NCI-H146 (cell line): ENCODE data around the gene SNX20.

Experiments used
- DNase-seq: peaks from one replicate; lab custom pipeline; 2025; lab: John Stamatoyannopoulos, UW

The SNX20 gene

DNA sequence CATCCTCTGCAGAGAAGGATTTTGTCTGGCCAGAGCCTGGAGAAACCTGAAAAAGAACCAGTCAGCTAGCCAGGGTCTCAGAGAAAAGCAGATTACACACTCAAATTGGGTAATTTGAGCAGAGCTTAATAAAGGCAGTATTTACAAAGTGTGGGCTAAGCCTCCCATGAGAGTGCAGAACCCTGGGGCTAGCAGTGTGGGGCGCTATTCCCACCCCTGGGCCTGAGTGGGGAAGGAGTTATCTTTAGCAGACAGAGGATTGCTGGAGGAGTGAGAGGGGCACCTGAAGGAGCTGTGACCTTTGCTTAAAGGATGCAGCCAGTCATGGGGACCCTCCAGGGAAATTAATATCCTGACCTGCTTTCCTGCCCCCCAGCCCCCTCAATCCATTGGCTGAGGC, 46.2 kb downstream of the SNX20 start:
- DNase-seq, result no peak

DNA sequence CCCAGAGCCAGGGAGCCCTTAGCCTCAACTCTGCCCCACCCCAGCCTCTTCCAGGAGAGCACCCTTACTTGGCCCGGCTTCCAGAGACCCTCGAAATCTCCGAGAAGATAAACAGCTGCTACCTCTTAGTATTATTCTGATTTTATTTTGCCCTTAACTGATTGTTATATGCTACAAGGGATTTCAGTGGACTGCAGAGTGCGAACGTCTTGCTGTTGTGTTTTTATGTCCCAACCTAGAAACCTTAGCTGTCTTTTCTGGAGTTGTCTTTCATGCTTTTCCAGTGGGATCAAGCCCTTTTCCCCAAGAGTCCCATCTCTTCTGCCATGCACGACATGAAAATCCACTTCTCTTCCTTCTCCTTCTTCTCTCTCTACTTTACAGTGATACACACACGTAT, 47.0 kb downstream of the SNX20 start:
- DNase-seq, result no peak

DNA sequence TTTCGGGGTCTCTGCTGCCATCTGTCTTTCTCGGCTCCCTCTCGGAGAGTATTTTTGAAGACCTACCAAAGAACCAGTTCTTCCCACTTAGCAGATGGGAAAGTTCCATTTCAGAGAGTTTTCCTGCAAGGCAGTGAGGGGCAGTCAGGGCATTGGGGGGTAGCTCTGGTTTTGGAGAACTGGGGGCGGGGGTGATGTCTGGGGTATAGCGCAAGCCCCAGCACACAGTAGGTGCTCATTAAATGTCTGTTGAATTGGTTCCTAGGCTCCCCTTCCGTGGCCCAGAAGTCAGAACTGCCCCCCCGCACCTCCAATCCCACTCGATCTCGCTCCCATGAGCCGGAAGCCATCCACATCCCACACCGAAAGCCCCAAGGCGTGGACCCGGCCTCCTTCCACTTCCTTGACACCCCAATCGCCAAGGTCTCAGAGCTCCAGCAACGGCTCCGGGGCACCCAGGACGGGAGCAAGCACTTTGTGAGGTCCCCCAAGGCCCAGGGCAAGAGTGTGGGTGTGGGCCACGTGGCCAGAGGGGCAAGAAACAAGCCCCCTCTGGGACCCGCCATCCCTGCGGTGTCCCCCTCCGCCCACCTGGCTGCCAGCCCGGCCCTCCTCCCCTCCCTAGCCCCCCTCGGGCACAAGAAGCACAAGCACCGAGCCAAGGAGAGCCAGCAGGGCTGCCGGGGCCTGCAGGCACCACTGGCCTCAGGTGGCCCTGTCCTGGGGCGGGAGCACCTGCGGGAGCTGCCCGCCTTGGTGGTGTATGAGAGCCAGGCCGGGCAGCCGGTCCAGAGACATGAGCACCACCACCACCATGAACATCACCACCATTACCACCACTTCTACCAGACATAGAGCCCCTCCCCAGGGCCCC, 47.9 kb downstream of the SNX20 start:
- no peak for DNase-seq

DNA sequence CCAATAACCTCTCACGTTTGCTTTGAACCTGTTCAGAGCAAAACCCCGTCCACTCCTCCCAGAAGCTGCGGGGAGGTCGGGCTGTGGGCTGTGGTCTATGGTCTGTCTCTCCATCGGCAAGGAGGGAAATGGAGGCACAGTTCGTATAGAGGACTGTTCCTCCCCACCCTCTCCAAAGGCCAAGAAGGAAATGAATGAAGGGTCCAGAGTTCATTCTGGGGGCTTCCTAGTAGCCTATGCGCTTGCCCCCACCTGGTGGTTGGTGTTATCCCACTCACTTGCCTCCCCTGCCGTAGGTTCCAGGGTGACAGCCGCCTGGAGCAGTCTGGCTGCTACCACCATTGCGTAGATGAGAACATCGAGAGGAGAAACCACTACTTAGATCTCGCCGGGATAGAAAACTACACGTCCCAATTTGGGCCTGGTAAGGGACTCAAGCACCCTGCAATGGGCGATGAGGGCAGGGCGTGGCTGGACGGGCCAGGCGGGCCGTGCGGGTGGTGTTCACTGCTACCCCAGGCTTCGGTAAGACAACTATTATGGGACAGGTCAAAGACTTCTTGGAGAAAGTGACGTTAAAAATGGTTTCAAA, 49.0 kb downstream of the SNX20 start:
- DNase-seq, result no peak

GRCh38 chr16:50631249-50631984, 49.7 kb downstream of the SNX20 start:
- no peak for DNase-seq

- DNase-seq, result no peak
These were observed 50.6 kb downstream of the SNX20 start for GRCh38 chr16:50630394-50631020.

DNA sequence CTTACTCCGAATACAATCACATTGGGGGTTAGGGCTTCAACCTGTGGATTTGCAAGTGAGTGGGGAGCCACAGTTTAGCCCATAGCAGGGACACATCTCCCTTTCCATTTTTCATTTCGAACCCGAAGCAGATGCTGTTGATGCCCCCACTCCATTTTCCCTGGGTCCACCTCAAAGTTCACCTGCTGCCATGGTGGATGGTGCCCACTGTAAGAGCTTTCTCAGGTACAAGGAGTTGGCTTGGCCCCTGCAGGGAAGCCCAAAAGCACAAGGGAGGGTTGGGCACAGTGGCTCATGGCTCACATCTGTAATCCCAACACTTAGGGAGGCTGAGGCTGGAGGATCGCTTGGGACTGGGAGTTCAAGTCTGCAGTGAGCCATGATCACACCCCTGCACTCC, 51.8 kb downstream of the SNX20 start:
- DNase-seq, result no peak

GRCh38 chr16:50628156-50628802, 52.8 kb downstream of the SNX20 start:
- DNase-seq, result no peak

GRCh38 chr16:50627419-50627818, 53.7 kb downstream of the SNX20 start:
- no peak for DNase-seq

GRCh38 chr16:50626868-50627267, 54.2 kb downstream of the SNX20 start:
- DNase-seq, result no peak

GRCh38 chr16:50625374-50625773, 55.7 kb downstream of the SNX20 start:
- no peak for DNase-seq

DNA sequence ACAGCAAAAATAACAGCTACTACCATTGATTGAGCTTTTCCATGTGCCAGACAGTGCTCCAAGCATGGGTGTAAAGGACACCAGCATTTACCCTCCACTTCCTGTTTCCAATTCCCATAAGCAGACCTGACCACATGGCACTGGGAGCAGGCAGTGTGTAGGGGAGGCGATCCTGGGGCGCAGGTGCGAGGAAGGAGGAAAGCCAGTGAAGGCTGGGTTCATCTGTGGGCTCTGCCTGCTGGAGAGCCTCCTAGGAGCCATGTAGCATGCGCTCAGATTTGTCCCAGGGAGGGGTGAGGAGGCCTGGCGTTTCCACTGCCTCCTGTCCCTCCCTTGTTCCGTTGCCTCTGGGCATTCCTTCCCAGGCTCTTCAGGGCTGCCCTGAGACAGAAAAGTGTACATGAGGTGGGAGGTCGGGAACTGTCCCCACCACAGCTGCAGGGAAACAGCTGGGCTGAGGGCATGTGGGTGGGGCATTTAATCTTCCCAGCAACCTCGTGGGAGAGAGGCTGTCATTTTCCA, 56.6 kb downstream of the SNX20 start:
- DNase-seq, result no peak

DNA sequence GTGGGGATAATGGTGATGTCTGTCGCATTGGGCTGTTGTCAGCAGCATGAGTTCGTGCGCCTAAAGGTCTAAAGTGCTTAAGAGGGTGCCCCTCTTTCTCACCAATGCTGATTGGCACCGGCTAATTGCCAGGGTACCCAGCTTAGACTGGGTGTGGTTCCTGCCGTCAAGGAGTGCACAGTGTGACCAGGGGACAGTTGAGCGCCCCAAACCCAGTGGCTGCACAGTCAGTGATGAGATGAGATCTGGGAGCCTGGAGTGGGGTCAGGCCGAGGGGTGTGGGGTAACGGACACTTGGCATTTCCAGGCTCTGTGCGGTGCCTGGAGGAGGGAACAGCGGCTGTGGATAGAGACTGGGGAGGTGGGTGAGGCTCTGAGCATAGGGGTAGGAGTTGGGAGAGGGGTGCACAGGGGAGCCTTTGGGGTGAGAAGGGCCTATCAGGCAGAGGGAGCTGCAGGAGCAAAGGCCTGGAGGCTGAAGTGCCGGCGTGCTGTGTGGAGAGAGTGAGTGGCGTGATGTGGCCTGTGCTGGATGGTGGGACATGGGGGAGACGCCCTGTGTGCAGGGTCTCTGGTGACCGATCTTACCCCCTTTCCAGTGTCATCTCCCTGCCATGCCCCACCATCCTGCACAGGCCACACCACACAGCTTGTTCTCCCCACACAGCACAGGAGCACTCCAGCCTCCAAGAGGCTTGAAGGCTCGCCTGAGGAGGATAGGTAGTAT, 58.3 kb downstream of the SNX20 start:
- DNase-seq, result no peak

- DNase-seq, result no peak
These were observed 59.1 kb downstream of the SNX20 start for GRCh38 chr16:50622029-50622428.
